Measurements from ENCODE around the gene ARHGAP8. TPM values are rescaled to one million over a fixed set of nuclear protein-coding genes. Genes with fewer than 3 reads are reported as not detected.

The ARHGAP8 gene
- total RNA-seq, 1 experiment from 2014 or later = 24.8 TPM

DNA sequence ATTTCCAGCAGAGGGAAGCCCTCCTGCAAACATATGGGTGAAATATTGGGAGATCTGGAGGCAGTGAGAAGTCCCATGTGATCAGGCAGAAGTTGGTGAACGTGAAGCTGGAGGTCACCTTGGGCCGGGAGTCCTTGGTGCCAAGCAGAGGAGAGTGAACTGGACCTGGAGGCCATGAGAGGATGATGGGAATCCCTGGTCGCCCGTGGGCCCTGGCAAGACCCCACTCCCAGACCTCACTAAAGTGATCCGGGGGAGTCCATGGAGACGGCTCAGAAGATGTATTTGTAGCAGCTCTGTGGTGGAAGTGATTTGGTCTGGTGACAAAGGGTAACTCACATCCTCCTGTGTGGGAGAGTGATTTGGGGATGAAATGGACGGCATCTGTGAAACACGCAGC is 71.0 kb downstream of the ARHGAP8 start:
- H3K36me3 ChIP-seq (replicated peaks; ENCODE audit: control insufficient read depth, insufficient read depth, low read length) = peaks cover 6% of the 10 kb centered on the region
- H3K27me3 ChIP-seq (ENCODE audit: control insufficient read depth, insufficient read depth, low read length) = no peaks in the 10 kb centered on the region
- H3K4me3 ChIP-seq (ENCODE audit: insufficient read depth, low read depth, low read length) = no peak overlapping the region
- DNase-seq = peak; percentile 6

GRCh38 chr22:44823806-44824205 is 71.4 kb downstream of the ARHGAP8 start:
- Histone ChIP-seq H3K36me3 (replicated peaks; ENCODE audit: control insufficient read depth, insufficient read depth, low read length) (peaks cover 6% of the 10 kb centered on the region), H3K27me3 (ENCODE audit: control insufficient read depth, insufficient read depth, low read length) (no peaks in the 10 kb centered on the region), H3K4me3 (ENCODE audit: insufficient read depth, low read depth, low read length) (no peak overlapping the region)
- DNase-seq = peak; percentile 10

DNA sequence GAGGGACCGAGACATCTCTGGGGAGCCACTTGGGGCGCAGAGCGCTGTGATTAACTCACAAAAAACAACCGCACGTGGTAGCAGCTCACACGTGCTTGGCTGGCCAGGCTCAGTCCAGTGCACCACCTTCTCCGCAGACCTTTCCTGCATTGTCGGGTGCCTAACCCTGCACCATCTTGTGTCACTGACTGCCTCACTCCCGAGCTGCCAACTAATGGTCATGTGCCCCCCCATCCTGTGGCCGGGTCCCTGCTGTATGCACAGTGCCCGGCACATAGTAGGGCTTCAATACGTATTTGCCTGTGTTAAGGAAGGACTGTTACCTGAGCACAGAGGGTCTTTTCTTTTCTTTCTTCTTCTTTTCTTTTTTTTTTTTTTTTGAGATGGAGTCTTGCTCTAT is 71.9 kb downstream of the ARHGAP8 start:
- no peak overlapping the region for H3K4me3 ChIP-seq (ENCODE audit: insufficient read depth, low read depth, low read length)
- no peaks in the 10 kb centered on the region for H3K27me3 ChIP-seq (ENCODE audit: control insufficient read depth, insufficient read depth, low read length)
- peak; percentile 13 for DNase-seq
- H3K36me3 ChIP-seq (replicated peaks; ENCODE audit: control insufficient read depth, insufficient read depth, low read length) = peaks cover 6% of the 10 kb centered on the region

DNA sequence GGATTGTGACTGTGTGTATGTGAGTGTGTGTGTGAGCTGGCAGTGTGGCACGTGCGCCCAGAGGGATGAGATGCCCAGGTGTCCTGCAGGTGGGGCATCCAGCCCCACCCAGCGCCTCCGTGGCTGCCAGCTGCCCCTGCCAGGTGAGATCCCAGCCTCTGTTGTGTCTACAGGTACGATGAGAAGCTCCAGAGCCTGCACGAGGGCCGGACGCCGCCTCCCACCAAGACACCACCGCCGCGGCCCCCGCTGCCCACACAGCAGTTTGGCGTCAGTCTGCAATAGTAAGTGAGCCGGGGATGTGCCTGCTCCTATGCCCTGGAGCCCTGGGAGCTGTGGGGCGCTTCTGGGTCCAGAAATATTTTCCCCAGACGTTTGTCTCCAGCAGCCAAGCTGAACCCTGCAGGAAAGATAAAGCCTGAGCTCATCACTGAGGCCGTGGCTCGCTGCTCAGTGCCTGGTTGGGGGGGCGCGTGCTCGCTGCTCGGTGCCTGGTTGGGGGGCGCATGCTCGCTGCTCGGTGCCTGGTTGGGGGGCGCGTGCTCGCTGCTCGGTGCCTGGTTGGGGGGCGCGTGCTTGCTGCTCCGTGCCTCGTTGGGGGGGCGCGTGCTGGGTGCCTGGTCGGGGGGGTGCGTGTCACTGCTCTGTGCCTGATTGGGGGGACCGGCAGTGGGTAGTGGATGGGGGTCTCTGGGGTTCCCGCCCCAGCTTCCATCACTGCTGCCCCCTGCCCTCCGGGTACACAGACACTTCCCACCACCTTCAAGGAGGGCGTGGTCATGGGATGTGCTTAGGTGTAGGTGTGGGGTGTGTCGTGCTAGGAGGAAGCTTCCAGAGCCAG is 73.2 kb downstream of the ARHGAP8 start:
- peak; percentile 35 for DNase-seq
- peaks cover 6% of the 10 kb centered on the region for H3K36me3 ChIP-seq (replicated peaks; ENCODE audit: control insufficient read depth, insufficient read depth, low read length)
- H3K27me3 ChIP-seq (ENCODE audit: control insufficient read depth, insufficient read depth, low read length) = no peaks in the 10 kb centered on the region
- no peak overlapping the region for H3K4me3 ChIP-seq (ENCODE audit: insufficient read depth, low read depth, low read length)

DNA sequence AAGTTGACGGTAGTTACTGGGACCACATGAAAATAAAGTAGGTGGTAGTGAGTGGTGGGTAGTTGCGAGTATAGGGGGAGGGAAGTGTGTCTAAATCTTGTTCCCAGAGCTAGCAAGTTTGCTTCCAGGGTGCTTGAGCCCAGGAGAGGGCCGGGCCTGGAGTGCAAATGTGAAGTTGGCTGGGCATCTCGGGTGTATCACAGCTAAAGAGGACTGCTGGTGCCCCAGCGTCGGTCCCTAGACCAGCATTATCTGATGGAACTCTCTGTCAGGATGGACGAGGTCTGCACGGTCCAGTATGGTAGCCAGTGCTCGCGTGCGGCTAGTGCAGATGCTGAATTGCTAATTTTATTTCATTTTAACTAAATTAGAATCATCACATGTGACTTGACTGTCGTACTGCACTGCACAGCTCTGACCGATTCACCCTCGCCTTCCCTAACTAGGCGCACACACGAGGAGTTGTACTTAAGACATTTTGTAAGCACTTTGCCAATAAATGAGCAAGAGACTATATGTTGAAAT is 75.4 kb downstream of the ARHGAP8 start:
- H3K36me3 ChIP-seq (replicated peaks; ENCODE audit: control insufficient read depth, insufficient read depth, low read length) = peaks cover 6% of the 10 kb centered on the region
- no peaks in the 10 kb centered on the region for H3K27me3 ChIP-seq (ENCODE audit: control insufficient read depth, insufficient read depth, low read length)
- peak; percentile 17 for DNase-seq
- no peak overlapping the region for H3K4me3 ChIP-seq (ENCODE audit: insufficient read depth, low read depth, low read length)

GRCh38 chr22:44828193-44828592 is 75.8 kb downstream of the ARHGAP8 start:
- Histone ChIP-seq H3K27me3 (ENCODE audit: control insufficient read depth, insufficient read depth, low read length) (no peaks in the 10 kb centered on the region), H3K36me3 (replicated peaks; ENCODE audit: control insufficient read depth, insufficient read depth, low read length) (peaks cover 4% of the 10 kb centered on the region), H3K4me3 (ENCODE audit: insufficient read depth, low read depth, low read length) (no peak overlapping the region)
- peak; percentile 91 for DNase-seq

- no peak for DNase-seq
- no peaks in the 10 kb centered on the region; the same call in 1 of the 2 replicates for H3K36me3 ChIP-seq (replicated peaks; ENCODE audit: control insufficient read depth, insufficient read depth, low read length)
- H3K4me3 ChIP-seq (ENCODE audit: insufficient read depth, low read depth, low read length) = no peak overlapping the region
- H3K27me3 ChIP-seq (ENCODE audit: control insufficient read depth, insufficient read depth, low read length) = no peaks in the 10 kb centered on the region
Measured at GRCh38 chr22:44831885-44832284, 79.5 kb downstream of the ARHGAP8 start.

DNA sequence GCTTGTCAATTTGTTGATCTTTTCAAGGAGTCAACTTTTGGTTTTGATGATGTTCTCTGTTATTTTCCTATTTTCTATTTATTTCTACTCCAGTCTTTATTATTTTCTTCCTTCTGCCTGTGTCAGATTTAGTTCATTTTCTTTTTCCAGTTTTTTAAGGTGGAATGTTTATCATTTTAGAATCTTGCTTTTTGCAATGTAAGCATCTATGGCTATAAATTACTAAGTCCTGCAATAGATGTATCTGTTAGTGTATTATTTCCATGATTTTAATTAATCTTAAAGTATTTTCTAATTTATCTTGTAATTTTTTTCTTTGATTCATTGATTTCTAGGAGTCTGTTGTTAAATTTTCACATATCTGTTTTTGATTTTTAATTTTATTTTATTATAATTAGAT is 81.7 kb downstream of the ARHGAP8 start:
- no peak for DNase-seq
- Histone ChIP-seq H3K27me3 (ENCODE audit: control insufficient read depth, insufficient read depth, low read length) (no peaks in the 10 kb centered on the region), H3K4me3 (ENCODE audit: insufficient read depth, low read depth, low read length) (no peak overlapping the region), H3K36me3 (replicated peaks; ENCODE audit: control insufficient read depth, insufficient read depth, low read length) (no peaks in the 10 kb centered on the region; the same call in 1 of the 2 replicates)

DNA sequence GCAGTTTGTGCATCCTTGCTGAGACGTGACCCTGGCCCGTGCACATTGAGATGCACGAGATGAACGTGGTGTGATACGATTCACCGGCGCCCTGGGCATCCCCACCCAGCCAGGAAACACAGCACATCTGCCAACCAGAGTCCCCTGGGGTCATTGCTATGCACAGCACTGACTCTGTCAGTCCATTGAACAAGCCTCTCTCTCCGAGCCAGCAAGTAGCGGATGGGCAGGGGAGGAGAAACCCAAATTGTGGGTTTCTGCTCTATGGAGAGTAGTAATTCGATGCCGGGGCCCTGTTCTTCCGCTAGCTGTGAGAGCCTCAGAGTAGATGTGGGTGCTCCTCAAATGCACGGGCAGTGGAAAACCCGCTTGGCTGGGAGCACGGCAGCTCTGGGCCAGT is 85.1 kb downstream of the ARHGAP8 start:
- no peak overlapping the region for H3K4me3 ChIP-seq (ENCODE audit: insufficient read depth, low read depth, low read length)
- peak; percentile 31 for DNase-seq
- H3K27me3 ChIP-seq (ENCODE audit: control insufficient read depth, insufficient read depth, low read length) = no peaks in the 10 kb centered on the region
- H3K36me3 ChIP-seq (replicated peaks; ENCODE audit: control insufficient read depth, insufficient read depth, low read length) = peaks cover 2% of the 10 kb centered on the region

GRCh38 chr22:44838316-44839016 is 86.1 kb downstream of the ARHGAP8 start:
- DNase-seq = no peak
- H3K27me3 ChIP-seq (ENCODE audit: control insufficient read depth, insufficient read depth, low read length) = no peaks in the 10 kb centered on the region

GRCh38 chr22:44839061-44839460 is 86.7 kb downstream of the ARHGAP8 start:
- DNase-seq = peak; percentile 21
- Histone ChIP-seq H3K27me3 (ENCODE audit: control insufficient read depth, insufficient read depth, low read length) (no peaks in the 10 kb centered on the region), H3K4me3 (ENCODE audit: insufficient read depth, low read depth, low read length) (no peak overlapping the region), H3K36me3 (replicated peaks; ENCODE audit: control insufficient read depth, insufficient read depth, low read length) (peaks cover 2% of the 10 kb centered on the region)

More at GRCh38 chr22:44838316-44839016, 86.1 kb downstream of the ARHGAP8 start:
- Histone ChIP-seq H3K4me3 (ENCODE audit: insufficient read depth, low read depth, low read length) (no peak overlapping the region), H3K36me3 (replicated peaks; ENCODE audit: control insufficient read depth, insufficient read depth, low read length) (peaks cover 2% of the 10 kb centered on the region)

DNA sequence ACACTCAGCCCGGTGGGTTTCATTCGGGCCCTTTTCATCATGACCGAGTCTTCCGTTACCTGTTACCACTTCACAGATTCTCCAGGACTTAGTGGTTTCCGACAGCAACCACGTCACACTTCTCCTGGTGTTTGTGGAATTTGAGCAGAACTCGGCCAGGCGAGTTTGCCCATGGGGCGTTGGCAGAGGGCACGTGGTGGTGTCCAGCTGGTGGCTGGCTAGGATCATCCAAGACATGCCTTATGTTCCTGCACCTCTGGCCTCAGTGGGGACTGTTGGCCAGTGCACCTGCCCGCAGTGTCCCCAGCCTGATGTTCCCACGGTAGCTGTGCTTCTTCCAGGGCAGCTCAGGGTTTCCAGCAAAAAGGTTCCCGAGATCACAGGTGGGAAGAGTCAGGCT is 87.3 kb downstream of the ARHGAP8 start:
- no peaks in the 10 kb centered on the region for H3K27me3 ChIP-seq (ENCODE audit: control insufficient read depth, insufficient read depth, low read length)
- DNase-seq = peak; percentile 13
- peaks cover 2% of the 10 kb centered on the region for H3K36me3 ChIP-seq (replicated peaks; ENCODE audit: control insufficient read depth, insufficient read depth, low read length)
- H3K4me3 ChIP-seq (ENCODE audit: insufficient read depth, low read depth, low read length) = no peak overlapping the region

DNA sequence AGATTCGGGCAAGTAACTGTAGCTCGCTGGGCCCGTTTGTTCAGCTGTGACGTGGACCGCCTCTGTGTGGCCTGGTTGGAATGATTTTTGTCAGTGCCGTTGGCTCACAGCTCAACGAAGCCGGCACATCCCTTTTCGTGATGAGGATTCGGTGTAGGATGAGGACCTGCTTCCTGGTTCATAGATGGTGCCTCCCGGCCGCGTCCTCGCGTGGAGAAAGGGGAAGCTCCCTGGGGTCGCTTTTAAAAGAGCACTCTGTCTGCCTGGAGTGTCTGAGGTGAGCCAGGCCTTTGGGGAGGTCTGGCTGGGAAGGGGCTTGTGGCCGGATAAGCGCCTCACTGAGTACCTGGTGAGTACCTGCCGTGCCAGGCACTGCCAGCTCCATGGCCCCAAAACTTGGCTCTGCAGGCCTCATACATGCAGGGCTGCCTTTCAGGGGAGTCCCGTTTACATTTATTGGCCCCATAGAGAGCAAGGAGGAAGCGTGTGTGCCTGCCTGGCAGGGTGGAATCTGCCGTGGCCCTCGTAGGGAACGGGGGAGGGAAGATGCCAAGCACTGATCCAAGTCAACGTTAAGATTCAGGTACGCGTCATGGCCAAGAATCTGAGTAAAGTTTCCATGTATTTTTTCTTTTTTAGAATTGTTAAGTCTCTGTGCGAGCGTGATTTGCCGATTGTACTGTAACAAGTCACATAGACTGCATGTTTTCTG is 88.4 kb downstream of the ARHGAP8 start:
- peak; percentile 50 for DNase-seq
- no peak overlapping the region for H3K4me3 ChIP-seq (ENCODE audit: insufficient read depth, low read depth, low read length)
- no peaks in the 10 kb centered on the region for H3K27me3 ChIP-seq (ENCODE audit: control insufficient read depth, insufficient read depth, low read length)
- H3K36me3 ChIP-seq (replicated peaks; ENCODE audit: control insufficient read depth, insufficient read depth, low read length) = peaks cover 2% of the 10 kb centered on the region

DNA sequence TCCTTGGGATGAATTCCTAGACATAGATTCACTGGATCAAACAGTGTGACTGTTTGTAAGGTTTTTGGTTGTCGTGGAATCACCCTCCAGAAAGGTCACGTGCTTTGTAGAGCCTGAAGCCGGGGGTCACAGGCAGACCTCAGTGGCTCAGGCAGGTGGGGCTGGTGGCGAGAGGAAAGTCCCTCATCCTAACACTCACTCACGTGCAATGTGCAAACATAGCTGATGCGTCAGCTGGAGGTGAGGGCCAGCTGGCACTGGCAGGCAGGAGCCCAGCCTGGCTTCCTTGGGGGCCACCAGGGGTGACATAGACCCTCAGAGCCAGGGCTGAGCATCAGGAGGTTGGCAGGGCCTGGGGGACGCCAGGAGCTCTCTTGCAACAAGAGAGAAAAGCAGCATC is 90.0 kb downstream of the ARHGAP8 start:
- Histone ChIP-seq H3K36me3 (replicated peaks; ENCODE audit: control insufficient read depth, insufficient read depth, low read length) (peaks cover 2% of the 10 kb centered on the region), H3K27me3 (ENCODE audit: control insufficient read depth, insufficient read depth, low read length) (no peaks in the 10 kb centered on the region), H3K4me3 (ENCODE audit: insufficient read depth, low read depth, low read length) (no peak overlapping the region)
- peak; percentile 50 for DNase-seq
